NK-92 treated with Interleukin-12 subunit alpha and Interleukin-12 subunit beta, amount 100 ng/mL, for 24 hours (cell line): ENCODE measurements around the gene UQCRH.
A peak's percentile ranks its signal among the peaks of the same experiment; 100 is the strongest.

Experiments used
- DNase-seq: peaks from one replicate; lab custom pipeline; 2025; lab: John Stamatoyannopoulos, UW

Gene UQCRH

DNA sequence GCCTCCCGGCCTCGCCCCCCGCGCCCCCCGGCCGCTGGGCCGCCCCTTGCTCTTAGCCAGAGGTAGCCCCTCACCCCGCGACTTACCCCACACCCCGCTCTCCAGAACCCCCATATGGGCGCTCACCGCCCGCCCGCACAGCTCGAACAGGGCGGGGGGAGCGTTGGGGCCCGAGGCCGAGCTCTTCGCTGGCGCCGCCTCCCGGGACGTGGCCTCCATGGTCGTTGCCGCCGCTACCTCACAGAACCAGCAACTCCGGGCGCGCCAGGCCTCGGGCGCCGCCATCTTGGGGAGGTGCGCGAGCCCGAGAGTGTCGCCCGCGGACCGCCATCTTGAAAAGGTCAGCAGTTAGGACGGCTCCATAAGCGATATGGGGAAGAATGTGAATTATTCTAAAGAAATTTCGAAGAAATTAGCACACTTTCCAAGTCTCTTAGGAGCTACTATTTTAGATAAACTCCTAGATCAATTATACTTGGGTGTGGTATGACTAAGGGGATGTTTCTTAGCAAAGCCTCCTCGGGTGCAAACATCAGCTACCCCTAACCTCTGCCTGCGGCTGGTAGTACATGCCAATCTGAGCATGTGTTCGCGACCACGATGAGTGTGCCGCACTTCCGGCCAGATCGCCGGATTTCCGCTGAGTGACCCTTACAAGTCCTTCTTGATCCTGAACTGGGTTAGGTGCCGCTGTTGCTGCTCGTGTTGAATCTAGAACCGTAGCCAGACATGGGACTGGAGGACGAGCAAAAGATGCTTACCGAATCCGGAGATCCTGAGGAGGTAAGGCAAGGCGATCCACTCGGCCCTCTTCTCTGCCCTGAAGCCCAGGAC lies at the start of gene UQCRH, which contains the start of gene LRRC41:
TSS of gene UQCRH (plus strand) at position 661 of the 834 bp plus-strand sequence. CDS start at position 730, 69 bp downstream.
TSS of gene LRRC41 (minus strand) at position 579 of the 834 bp plus-strand sequence. CDS start at position 285, 294 bp downstream.
- DNase-seq = peak; percentile 87

DNA sequence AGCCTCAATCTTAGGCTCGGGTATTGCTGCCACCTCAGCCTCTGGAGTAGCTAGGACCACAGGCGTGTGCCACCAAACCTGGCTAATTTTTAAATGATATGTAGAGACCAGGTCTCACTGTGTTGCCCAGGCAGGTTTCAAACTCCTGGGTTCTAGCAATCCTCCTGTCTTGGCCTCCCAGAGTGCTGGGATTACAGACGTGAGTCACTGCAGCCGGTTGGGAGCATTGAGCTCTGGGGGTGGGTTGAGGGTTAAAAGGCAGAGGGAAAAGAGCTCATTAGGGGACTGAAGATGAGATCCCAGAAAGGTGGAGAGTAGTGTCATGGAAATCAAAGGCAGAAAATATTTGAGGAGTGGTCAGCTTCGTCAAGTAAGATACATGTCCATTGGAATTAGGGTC lies 48.8 kb upstream of the UQCRH start:
- no peak for DNase-seq

DNA sequence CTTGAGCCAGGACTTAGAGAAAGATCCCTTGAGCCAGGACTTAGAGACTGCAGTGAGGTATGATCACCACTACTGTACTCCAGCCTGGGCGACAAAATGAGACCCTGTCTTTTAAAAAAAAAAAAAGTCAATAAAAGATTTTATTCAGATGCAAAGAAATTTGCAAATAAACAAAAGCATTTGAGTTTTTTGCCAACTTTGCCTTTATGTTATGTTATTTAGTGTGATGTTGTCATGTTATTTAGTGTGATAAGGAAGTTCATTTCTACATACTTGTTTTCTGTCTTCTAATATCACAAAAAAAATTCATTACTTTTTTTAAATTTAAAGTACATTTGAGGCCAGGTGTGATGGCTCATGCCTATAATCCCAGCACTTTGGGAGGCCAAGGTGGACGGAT lies 47.0 kb upstream of the UQCRH start:
- DNase-seq = no peak

DNA sequence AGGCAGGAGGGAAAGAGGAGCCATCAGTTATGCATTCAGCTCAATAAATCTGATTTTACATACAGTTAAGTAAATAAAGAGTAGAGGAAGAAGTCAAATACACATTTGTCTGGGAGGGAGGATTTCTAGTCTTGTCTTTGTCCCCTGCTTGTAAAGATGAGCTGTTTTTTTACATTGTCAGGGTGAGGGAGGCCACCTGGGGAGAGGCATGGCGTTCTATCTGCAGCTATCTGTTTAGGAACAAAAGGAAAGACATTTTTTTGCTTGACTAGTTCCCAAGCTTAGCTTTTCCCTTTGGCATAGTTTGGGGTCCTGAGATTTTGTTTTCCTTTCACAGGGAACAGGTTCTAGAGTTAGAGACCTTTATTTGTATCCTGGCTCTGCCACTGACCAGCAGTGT lies 41.0 kb upstream of the UQCRH start:
- no peak for DNase-seq

DNA sequence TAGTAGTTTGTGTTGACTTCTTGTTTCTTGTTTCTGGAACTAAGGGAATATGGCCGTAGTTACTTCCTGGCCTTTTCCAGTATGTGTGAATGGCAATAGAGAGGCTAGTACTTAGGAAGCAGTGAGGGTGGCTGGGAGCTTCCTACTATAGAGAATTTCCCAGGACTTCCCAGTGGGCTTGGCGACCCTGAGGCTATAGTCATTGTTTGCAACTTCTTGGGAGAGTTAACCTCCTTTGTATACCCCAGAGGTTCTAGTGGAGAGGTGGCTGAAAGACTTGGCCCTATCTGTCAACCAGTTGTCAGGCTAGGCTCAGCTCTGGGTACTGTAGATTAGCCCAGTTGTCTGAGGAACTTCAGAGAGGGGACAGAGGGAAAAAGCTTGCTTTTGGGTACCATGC lies 40.4 kb upstream of the UQCRH start:
- no peak for DNase-seq

DNA sequence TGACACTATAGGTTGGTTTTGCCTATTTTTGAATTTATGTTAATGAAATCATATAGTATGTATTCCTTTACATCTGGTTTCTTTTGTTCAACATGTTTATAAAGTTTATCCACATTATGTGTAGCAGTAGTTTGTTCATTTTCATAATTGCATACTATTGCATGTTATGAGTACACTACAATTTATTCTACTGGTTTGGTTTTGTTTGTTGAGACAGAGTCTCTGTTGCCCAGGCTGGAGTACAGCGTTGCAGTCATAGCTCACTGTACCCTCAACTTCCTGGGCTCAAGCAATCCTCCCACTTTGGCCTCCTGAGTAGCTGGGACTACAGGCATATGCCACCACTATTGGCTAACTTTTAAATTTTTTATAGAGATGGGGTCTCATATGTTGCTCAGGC lies 34.9 kb upstream of the UQCRH start:
- DNase-seq = no peak

DNA sequence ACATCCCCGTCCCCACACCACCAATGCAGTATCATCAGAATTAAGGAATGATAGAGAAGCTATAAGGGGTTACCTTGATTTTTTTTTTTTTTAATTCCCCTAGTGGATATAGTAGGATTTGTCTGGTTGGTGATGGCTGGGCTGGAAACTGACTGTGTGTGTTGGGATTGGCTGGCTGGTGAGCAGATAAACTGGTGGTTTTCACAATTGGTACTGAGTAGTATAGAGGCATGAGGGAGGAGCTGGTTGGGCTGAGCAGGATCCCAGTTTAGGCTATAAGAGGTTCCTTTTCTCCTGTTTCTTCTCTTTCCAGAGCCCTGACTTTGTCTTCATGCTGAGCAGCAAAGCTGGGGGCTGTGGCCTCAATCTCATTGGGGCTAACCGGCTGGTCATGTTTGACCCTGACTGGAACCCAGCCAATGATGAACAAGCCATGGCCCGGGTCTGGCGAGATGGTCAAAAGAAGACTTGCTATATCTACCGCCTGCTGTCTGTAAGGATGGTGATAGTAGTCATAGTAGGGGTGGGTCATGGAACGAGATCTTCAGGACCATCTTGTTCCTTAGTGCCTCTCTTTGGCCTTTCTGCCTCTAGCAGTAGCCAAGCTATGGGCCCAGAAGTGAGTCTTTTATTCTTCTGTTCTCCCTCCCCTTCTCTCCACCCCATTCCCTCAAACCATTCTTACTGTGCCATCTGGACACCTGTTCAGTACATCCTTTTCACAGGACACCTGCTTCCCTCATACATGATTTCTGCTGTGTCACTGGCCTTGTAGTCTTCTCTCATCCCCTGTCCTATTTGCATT lies 29.1 kb upstream of the UQCRH start:
- DNase-seq = no peak

DNA sequence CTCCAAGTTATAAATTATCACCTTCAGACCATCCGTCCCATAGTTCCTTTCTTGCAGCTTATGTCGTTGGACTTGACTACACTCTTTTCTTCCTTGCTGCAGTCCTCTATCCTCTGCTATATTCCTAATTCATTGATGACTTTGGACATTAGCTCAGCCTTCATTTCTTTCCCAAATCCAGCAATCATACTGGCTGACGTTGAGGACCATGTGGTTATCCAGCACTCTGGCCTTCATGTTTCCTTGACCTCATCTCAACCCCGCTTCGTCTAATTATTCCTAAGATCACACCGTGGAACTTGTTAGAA lies 28.5 kb upstream of the UQCRH start:
- DNase-seq = no peak

DNA sequence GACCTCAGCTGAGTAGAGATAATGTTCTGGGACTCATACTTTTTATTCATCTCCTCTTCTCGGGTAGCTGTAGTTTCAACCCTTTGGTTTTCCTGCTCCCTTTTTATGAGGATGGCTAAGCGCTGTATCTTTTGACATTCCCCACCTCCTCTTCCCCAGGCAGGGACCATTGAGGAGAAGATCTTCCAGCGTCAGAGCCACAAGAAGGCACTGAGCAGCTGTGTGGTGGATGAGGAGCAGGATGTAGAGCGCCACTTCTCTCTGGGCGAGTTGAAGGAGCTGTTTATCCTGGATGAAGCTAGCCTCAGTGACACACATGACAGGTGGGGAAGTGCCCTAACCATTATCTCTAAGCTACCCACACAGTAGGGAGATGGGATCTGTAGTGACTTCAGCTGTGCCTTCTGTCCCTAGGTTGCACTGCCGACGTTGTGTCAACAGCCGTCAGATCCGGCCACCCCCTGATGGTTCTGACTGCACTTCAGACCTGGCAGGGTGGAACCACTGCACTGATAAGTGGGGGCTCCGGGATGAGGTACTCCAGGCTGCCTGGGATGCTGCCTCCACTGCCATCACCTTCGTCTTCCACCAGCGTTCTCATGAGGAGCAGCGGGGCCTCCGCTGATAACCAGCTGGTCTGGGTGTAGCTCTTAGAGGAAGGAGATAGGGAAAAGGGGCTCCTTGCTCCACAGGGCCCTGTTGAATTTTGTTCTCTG lies 25.7 kb upstream of the UQCRH start:
- DNase-seq = no peak

DNA sequence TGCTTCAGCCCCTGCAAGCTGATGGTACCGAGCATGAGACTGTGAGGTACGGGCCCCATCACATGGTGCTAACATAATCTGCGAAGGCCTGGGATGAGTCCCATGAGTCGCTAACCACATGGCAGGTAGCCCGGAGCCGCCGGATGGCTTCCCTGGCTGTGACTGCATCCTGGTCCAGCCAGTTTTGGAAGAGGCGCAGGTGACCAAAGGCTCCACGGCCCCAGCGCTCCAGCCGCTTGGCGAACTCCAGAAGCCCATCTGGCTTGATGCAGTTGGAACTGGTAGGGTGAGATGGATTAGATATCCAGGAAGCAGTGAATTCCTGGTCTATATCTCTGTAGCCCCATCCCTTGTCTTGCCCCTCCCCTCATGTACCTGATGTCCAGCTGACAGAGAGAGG lies 24.7 kb upstream of the UQCRH start:
- no peak for DNase-seq

DNA sequence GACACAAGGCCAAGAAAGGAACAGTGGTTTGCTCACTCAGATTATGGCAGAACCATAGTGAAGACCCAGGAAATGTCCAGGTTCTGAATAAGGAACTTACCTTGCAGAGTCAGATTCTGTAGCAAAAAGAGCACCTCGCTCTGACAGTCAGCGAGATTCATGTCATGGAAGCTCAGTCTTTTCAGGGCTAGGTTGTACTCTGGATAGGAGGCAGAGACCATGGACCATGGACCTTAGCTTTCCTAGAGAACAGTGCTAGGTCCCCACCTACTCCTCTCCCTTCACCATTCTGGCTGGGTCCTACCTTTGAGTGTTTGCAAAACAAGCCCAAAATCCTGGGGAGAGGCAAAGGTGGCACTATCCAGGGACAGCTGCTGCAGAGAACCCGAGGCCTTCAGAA lies 23.4 kb upstream of the UQCRH start:
- no peak for DNase-seq

DNA sequence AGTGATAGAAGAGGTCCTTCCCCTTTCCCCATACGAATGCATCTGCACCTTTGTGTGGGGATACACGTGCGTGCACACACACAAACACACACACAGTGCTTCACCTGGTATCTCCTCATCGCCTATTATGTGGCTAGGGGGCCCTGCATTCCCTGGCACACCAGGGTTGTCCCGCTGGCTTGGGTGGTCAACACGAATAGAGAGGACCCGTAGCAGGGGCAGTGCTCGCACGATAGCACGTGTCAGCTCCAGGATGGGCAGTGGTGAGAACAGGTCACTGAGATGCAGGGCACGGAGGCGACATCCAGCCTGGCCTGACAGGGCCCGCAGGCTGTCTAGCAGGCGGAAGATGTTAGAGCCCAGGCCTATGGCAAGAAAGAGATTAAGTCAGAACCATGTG lies 22.5 kb upstream of the UQCRH start:
- no peak for DNase-seq

DNA sequence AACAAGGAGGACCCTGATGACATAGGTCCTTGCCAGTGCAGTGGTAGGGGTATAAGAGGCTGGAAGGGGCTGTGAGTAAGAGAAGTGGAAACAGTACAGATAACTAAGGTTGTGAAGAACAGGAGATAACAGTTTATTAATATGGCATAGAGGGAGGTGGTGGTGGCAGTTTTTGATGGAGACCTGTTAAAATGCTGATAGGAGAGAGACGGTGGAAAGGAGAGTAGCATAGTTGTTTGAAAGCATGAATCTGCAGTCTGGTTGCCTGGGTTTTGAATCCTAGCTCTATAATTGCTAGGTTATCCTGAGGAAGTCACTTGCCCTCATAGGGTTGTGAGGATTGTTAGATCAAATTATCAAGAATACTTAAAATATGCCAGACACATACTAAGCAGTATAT lies 19.4 kb upstream of the UQCRH start:
- DNase-seq = no peak

DNA sequence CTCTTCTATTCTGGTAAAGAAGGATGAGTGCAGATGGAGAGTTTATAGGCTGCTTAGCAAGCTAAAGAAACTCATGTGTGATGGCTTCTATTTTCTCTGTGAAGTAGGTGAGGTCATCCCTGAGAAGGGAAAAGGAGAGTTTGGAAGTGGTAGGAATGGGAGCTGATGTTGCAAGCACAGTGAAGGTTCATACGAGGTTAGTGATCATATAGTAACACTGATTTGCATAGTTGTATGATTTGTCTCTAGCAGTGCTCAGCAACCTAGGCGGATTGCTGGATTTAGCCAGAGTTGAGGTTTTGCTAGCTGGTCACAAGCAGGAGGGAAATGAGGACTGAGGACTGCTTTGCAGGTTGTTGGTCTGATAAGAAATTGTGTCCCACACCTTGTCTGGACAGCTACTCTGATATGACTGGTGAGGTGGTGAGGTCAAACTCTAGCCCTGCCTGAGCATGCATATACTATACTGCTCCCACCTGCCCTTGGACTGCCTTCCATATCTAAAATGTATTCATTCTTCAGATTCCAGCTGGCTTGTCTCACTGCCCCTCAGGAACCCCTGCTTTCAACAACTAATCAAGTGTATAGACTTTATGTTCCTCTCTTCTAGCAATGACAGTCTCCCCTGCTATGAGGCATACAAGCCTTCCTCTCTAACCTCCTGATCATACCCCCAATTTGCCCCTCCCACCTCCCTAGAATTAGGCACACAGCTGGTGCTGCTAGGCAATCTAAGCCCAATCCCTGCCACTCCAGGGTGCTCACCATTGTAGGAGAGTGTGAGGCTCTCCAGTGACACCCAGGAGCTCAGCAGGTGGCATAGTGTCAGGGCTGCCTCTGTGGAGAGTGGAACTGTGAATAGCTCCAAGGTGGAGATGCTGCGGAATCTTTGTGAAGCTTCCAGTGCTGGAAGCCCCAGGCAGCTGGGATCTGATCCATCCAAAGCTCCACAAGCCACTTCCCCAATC lies 18.6 kb upstream of the UQCRH start:
- DNase-seq = no peak

DNA sequence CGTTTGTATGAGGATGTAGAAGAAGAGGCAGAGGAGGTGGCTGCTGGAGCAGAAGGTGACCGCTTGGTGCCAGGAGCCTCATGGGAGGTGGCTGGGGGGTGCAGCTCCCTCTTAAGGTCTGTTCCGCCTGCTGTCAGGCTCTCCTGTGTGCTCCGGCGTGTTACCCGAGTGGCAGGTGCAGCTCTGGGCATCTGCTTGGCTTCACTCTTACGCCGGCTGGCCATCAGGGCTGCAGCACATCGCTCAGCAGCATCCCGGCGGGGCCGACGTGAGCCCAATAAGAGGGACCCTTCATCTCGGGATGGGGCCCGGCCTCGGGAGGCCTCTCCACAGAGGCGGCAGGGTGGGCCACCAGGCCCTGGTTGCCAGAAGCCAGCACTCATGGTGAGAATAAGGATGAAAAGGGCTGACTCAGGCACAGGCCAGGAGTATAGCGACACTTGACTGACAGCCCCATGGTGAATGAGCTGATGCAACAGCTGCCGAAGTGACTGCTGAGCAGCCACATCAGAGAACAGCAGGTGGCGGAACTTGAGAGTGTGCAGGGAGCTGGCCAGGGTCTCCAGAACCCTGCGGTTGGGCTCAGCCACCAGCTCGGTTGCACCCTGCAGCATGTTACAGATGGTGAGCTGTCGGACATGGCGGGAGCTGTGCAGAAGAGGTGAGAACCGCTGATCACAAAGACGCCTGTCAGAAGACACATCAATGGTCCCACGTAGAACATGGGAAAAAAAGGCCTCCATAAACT lies 17.6 kb upstream of the UQCRH start:
- no peak for DNase-seq

DNA sequence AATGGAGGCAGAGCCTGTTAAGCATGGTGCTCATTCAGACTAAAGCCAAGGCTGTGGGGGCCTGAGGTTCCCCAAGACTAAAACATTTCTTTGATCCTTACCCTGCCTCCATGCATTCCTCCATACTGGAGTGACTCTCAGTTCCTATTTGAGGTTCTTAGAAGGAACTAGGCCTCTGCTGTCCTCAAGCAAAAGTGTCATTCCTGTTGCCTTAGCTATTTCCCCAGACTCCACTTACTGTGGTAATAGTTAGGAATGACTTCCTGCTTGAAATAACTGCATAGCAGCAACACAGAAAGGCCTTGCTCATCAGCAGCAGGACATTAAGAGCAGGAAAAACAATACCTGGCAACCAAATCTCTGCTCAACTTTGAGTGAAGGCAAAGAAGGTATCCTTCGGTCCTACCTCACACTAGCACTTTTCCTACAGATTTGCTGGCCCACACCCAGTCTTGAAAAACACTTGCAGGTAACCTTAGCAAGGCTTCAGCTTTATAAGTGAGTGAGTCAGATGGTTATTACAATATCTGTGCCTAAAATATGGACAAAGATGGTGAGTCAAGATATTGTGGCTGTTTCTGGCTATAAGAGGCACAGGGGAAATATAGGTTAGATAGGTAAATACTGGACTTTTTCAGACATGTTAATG lies 14.9 kb upstream of the UQCRH start:
- no peak for DNase-seq

DNA sequence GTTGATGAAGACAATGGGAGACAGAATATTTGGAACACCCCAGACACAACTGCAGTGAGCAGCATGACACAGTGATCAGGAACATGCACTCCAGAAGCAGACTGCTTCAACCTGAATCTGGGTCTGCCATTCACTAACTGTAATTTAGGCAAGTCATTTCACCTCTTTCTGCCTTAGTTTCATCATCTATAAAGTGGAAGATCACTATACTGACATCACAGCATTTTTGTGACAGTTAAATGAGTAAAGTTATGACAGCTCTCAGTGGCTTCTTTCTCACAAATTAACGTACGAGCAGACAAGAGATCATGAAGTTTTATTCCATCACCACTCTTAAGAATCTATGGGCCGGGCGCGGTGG lies 14.4 kb upstream of the UQCRH start:
- DNase-seq = no peak

DNA sequence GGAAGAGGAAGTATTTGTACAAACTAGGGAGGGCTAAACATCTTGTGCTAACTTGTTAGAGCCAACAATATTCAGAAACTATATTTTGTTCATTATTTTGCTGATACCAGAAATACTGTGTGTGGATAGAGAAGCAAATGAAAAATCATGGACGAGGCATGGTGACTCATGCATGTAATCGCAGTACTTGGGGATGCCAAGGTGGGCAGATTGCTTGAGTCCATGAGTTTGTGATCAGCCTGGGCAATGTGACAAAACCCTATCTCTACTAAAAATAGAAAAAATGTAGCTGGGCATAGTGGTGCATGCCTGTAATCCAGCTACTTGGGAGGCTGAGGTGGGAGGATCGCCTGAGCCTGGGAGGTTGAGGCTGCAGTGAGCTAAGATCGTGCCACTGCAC lies 13.5 kb upstream of the UQCRH start:
- DNase-seq = no peak

DNA sequence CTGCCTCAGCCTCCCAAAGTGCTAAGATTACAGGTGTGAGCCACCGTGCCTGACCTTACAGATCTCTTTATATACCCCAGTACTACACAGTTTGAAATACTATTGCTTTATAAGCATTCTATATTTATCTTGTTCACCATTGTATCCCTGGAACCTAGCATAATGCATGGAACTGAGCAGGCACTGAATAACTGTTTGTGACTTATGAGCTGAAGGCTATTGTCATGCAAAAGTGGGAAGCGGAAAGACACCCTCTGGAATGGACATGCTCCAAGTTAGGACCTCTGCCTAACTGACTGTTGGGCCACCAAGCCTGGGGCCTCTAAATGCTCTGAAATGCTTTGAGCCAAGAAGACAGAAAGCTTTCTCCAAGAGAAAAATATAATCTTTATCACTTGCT lies 8.2 kb upstream of the UQCRH start:
- no peak for DNase-seq

DNA sequence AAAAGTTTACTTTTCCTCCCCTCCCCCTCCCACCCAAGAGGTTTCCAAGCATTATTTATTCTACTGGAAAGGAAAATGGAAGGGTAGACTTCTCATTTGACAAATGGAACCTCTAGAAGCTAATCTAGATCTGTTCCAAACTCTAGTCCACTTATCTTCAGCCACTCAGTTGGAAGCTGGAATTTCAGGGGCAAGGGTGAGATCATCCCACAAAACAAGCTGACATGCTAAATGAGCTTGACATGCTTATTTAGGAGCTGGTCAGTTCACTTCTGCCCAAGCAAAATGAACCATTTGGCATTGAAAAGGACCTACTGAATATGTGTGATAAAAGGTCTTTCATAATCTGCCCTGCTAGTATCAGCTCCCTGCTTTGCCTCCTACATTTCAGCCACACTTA lies 5.1 kb upstream of the UQCRH start:
- DNase-seq = no peak
